Mesendoderm (in vitro differentiated cells): Measurements from ENCODE around the gene NR4A3.

ENCODE experiments used
- DNase-seq: peaks from one replicate; pipeline ENCODE4 v3.0.0; 2013
- H2AK5ac ChIP-seq: 2 replicates; pipeline ENCODE4 v1.6.1; 2013; ENCODE audit warnings: low read length, inconsistent platforms
- H2BK120ac ChIP-seq: 2 replicates; pipeline ENCODE4 v1.6.1; 2013; ENCODE audit warnings: low read depth, mild to moderate bottlenecking, low read length, moderate library complexity, mixed read lengths
- H2BK15ac ChIP-seq: replicated peaks from 2 replicates; pipeline ENCODE4 v1.6.1; 2013; ENCODE audit warnings: low read depth, mild to moderate bottlenecking, moderate library complexity
- H2BK5ac ChIP-seq: 2 replicates; pipeline ENCODE4 v1.6.1; 2013; ENCODE audit warnings: low read length, inconsistent platforms
- H3K18ac ChIP-seq: 2 replicates; pipeline ENCODE4 v1.6.1; 2013; ENCODE audit warnings: mild to moderate bottlenecking, low read length, mixed read lengths
- H3K23ac ChIP-seq: one replicate; pipeline ENCODE4 v1.6.1; 2013; ENCODE audit warnings: low read length
- H3K27ac ChIP-seq: 2 replicates; pipeline ENCODE4 v1.5.1; 2013; ENCODE audit warnings: low read depth, mild to moderate bottlenecking, inconsistent platforms, low read length, moderate library complexity
- H3K27me3 ChIP-seq: 2 replicates; pipeline ENCODE4 v1.6.1; 2013; ENCODE audit warnings: low read length, control low read depth, mild to moderate bottlenecking, inconsistent platforms; ENCODE audit not compliant: insufficient read depth, poor library complexity
- H3K36me3 ChIP-seq: 2 replicates; pipeline ENCODE4 v1.6.1; 2013; ENCODE audit warnings: low read length, inconsistent platforms; ENCODE audit not compliant: control insufficient read depth, insufficient read depth
- H3K4ac ChIP-seq: one replicate; pipeline ENCODE4 v1.6.1; 2013; ENCODE audit warnings: low read depth, mild to moderate bottlenecking, low read length, moderate library complexity
- H3K4me1 ChIP-seq: 2 replicates; pipeline ENCODE4 v1.6.1; 2013; ENCODE audit warnings: low read depth, low read length, inconsistent platforms; ENCODE audit not compliant: control insufficient read depth
- H3K4me2 ChIP-seq: 2 replicates; pipeline ENCODE4 v1.6.1; 2013; ENCODE audit warnings: low read length
- H3K4me3 ChIP-seq: 2 replicates; pipeline ENCODE4 v1.5.1; 2013; ENCODE audit warnings: mild to moderate bottlenecking, low read length
- H3K56ac ChIP-seq: one replicate; pipeline ENCODE4 v1.6.1; 2013; ENCODE audit warnings: low read length
- H3K79me1 ChIP-seq: 2 replicates; pipeline ENCODE4 v1.6.1; 2013; ENCODE audit warnings: low read length, inconsistent platforms
- H3K79me2 ChIP-seq: 2 replicates; pipeline ENCODE4 v1.6.1; 2013; ENCODE audit warnings: mild to moderate bottlenecking, low read length; ENCODE audit not compliant: control insufficient read depth, insufficient read depth
- H3K9ac ChIP-seq: 2 replicates; pipeline ENCODE4 v1.6.1; 2013; ENCODE audit warnings: low read length, inconsistent platforms
- H4K5ac ChIP-seq: one replicate; pipeline ENCODE4 v1.6.1; 2013; ENCODE audit warnings: low read length
- H4K8ac ChIP-seq: one replicate; pipeline ENCODE4 v1.6.1; 2013; ENCODE audit warnings: low read depth, mild to moderate bottlenecking, control low read depth, low read length, moderate library complexity
- WGBS: extraction: QIAGEN DNeasy Blood & Tissue Kit; methylation state at CpG from one replicate; pipeline ENCODE4 v1.1.7; 2013; ENCODE audit warnings: low lambda C conversion rate, missing lambda C conversion rate; ENCODE audit not compliant: insufficient coverage; ENCODE audit errors: extremely low coverage; 5-methylcytosine and 5-hydroxymethylcytosine counted together

Gene NR4A3

DNA sequence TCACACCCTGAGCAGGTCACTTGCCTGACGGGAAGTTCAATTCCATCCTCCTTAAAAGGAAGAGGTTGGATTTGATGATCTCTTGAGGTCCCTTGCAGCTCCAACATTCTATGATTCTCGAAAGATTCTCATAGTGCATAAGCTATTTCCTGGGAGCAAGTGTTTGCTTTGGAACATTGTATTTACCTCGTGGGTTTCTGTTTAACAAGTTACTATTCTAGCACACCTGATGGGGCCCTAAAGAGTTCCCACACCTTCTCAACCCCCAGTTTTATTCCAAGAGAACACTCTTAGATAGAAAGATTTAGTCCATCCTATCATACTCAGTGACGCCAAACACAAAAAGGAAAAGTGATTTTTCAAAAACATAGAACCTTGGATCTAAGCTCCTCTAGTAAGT is 23.4 kb downstream of the NR4A3 start:
- H3K23ac ChIP-seq = no peak overlapping the region
- H3K9ac ChIP-seq = no peak overlapping the region

GRCh38 chr9:99848447-99848846 is 26.8 kb downstream of the NR4A3 start:
- Histone ChIP-seq H2BK120ac (no peak overlapping the region), H3K23ac (no peak overlapping the region), H3K79me1 (no peaks in the 10 kb centered on the region), H2BK5ac (no peak overlapping the region), H3K4ac (no peak overlapping the region), H3K36me3 (no peaks in the 10 kb centered on the region), H4K8ac (no peak overlapping the region), H3K9ac (no peak overlapping the region), H4K5ac (no peak overlapping the region), H3K18ac (no peak overlapping the region), H2BK15ac (no peak overlapping the region), H3K56ac (no peak overlapping the region), H3K27ac (no peak overlapping the region), H3K27me3 (no peaks in the 10 kb centered on the region), H3K79me2 (no peaks in the 10 kb centered on the region), H2AK5ac (no peak overlapping the region), H3K4me3 (no peak overlapping the region), H3K4me2 (no peak overlapping the region), H3K4me1 (no peaks in the 10 kb centered on the region)
- DNase-seq = no peak
- no CpG with 5 or more reads among the region's 7 CpGs for WGBS

More for the DNA sequence above, 23.4 kb downstream of the NR4A3 start:
- H3K27me3 ChIP-seq = no peaks in the 10 kb centered on the region
- H2BK5ac ChIP-seq = no peak overlapping the region
- H3K36me3 ChIP-seq = no peaks in the 10 kb centered on the region
- no peaks in the 10 kb centered on the region for H3K4me1 ChIP-seq
- H3K18ac ChIP-seq = no peak overlapping the region
- H3K4me3 ChIP-seq = no peak overlapping the region
- no peak overlapping the region for H4K8ac ChIP-seq
- H3K56ac ChIP-seq = no peak overlapping the region
- H3K4ac ChIP-seq = no peak overlapping the region
- no peak overlapping the region for H4K5ac ChIP-seq
- DNase-seq = no peak
- H2BK120ac ChIP-seq = no peak overlapping the region
- H2AK5ac ChIP-seq = no peak overlapping the region
- no peaks in the 10 kb centered on the region for H3K79me2 ChIP-seq
- no CpG with 5 or more reads among the region's 4 CpGs for WGBS
- H2BK15ac ChIP-seq = no peak overlapping the region
- no peak overlapping the region for H3K4me2 ChIP-seq
- H3K79me1 ChIP-seq = no peaks in the 10 kb centered on the region
- H3K27ac ChIP-seq = no peak overlapping the region

- no peak for DNase-seq
- H3K18ac ChIP-seq = no peak overlapping the region
- H2BK15ac ChIP-seq = no peak overlapping the region
- no CpG with 5 or more reads among the region's 2 CpGs for WGBS
- no peak overlapping the region for H4K5ac ChIP-seq
- H2BK5ac ChIP-seq = no peak overlapping the region
- no peak overlapping the region for H3K27ac ChIP-seq
- no peak overlapping the region for H4K8ac ChIP-seq
- H3K56ac ChIP-seq = no peak overlapping the region
- no peak overlapping the region for H3K4ac ChIP-seq
- H2BK120ac ChIP-seq = no peak overlapping the region
- no peak overlapping the region for H3K4me2 ChIP-seq
- H3K36me3 ChIP-seq = no peaks in the 10 kb centered on the region
- no peak overlapping the region for H2AK5ac ChIP-seq
- no peaks in the 10 kb centered on the region for H3K79me2 ChIP-seq
- no peaks in the 10 kb centered on the region for H3K27me3 ChIP-seq
- H3K23ac ChIP-seq = no peak overlapping the region
- no peak overlapping the region for H3K4me3 ChIP-seq
- H3K79me1 ChIP-seq = no peaks in the 10 kb centered on the region
- H3K4me1 ChIP-seq = no peaks in the 10 kb centered on the region
- no peak overlapping the region for H3K9ac ChIP-seq
These were observed 29.2 kb downstream of the NR4A3 start for GRCh38 chr9:99850736-99851499.

DNA sequence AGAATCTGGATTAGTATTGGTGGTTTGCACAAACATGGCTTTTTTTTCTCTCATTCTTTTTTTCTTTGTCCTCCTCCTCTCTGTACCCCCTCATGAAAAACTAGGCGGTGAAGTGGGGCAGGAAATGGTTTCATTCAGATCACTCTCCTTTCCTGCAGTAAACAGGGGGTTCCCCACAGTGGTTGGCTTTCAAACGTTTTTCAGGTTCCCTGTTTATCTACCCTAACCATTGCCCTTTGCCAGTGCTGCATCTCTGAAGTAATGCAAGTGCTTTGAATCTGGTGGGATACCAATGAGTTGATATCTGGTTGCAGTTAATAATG is 29.8 kb downstream of the NR4A3 start:
- H3K56ac ChIP-seq = no peak overlapping the region
- H3K4me2 ChIP-seq = no peak overlapping the region
- H3K4ac ChIP-seq = no peak overlapping the region
- H3K27ac ChIP-seq = no peak overlapping the region
- H3K4me3 ChIP-seq = no peak overlapping the region
- H3K4me1 ChIP-seq = no peaks in the 10 kb centered on the region
- no peak overlapping the region for H2BK120ac ChIP-seq
- H3K9ac ChIP-seq = no peak overlapping the region
- H3K23ac ChIP-seq = no peak overlapping the region
- H2AK5ac ChIP-seq = no peak overlapping the region
- no peak overlapping the region for H2BK5ac ChIP-seq
- H3K27me3 ChIP-seq = no peaks in the 10 kb centered on the region
- H4K5ac ChIP-seq = no peak overlapping the region
- H3K79me1 ChIP-seq = no peaks in the 10 kb centered on the region
- H4K8ac ChIP-seq = no peak overlapping the region
- H3K36me3 ChIP-seq = no peaks in the 10 kb centered on the region
- no peaks in the 10 kb centered on the region for H3K79me2 ChIP-seq
- no peak overlapping the region for H2BK15ac ChIP-seq
- no peak for DNase-seq
- no peak overlapping the region for H3K18ac ChIP-seq
- WGBS = no CpG with 5 or more reads among the region's 2 CpGs

DNA sequence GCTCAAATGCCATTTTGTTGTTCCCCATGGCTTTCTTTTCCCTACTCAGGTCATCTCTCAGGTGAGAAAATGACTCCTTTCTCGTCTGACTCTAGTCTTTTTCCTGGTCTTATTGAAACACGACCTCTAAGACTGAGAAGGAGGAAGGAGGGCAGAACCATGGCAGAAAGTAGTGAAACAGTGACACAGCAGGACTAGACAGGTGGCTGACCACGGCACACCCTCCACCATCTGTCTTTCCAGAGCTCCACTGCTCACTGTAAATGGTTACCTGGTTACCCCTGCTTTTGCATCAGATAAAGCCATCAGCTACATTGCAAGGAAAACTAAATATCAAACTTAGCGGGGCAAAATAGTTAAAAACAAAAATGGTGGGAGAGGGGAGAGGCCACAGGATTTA is 30.9 kb downstream of the NR4A3 start:
- H3K36me3 ChIP-seq = no peaks in the 10 kb centered on the region
- no peaks in the 10 kb centered on the region for H3K79me2 ChIP-seq
- WGBS = no CpG with 5 or more reads among the region's 4 CpGs

More for the DNA sequence above, 30.9 kb downstream of the NR4A3 start:
- Histone ChIP-seq H2BK120ac (no peak overlapping the region), H4K5ac (no peak overlapping the region), H3K27me3 (no peaks in the 10 kb centered on the region), H3K9ac (no peak overlapping the region), H3K79me1 (no peaks in the 10 kb centered on the region), H3K4ac (no peak overlapping the region), H3K56ac (no peak overlapping the region), H2AK5ac (no peak overlapping the region), H2BK5ac (no peak overlapping the region), H4K8ac (no peak overlapping the region), H3K4me3 (no peak overlapping the region), H3K4me2 (no peak overlapping the region), H3K27ac (no peak overlapping the region), H3K23ac (no peak overlapping the region), H3K18ac (no peak overlapping the region), H3K4me1 (no peaks in the 10 kb centered on the region), H2BK15ac (no peak overlapping the region)
- DNase-seq = no peak
